HG02938 (cell line): Measurements from ENCODE around the gene SLC28A2.
"Not testable (repeated sequence)": the region's sequence is repeated elsewhere in the genome, so short reads cannot be mapped to it uniquely, and the experiment has no call there.

Experiments
- ATAC-seq: cut with Tn5 transposase; IDR thresholded peaks from one replicate; pipeline ENCODE4 v1.9.1; 2021; ENCODE audit warnings: mild to moderate bottlenecking, moderate library complexity; ENCODE audit not compliant: unreplicated experiment

SLC28A2 gene

GRCh38 chr15:45259796-45260195 is 7.8 kb downstream of the SLC28A2 start:
- ATAC-seq, result no peak

DNA sequence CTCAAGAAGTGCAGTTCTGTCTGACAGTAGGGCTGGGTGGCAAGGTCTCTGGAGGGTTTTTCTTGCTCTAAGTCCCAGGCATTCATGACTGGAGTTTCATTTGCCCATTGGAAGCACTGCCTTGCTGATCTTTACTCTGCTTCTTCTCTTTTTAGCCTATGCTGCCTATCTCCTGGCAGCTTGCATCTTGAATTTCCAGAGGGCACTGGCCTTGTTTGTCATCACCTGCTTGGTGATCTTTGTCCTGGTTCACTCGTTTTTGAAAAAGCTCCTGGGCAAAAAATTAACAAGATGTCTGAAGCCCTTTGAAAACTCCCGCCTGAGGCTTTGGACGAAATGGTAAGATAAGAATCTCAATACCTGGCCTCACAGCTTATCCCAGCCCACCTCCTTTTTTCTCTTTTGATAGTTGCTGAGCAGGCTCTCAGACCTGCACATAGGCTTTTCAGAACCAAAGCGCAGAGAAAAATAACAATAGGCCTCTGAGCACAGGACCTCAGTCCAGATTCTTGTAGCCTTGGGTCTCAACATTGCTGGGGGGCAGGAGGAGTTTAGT is 10.9 kb downstream of the SLC28A2 start:
- no peak for ATAC-seq

- no peak for ATAC-seq
Measured at GRCh38 chr15:45263854-45264253, 11.8 kb downstream of the SLC28A2 start.

DNA sequence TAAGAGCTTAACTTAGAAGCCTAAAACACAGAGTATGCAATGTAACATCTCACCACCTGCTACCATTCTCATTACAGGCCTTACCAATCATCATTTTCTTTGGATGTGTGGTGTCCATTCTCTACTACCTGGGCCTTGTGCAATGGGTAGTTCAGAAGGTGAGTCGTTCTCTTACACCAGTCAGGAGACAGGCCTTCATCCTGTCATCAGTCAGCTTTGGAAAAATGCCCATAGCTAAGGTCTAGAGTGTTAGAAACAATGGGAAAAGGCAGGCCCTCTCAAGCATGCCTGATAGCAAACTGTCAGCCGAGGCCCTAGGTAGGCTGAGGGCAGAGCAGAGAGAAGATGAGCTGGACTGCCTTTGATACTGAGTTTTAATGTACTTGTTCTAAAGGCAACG is 13.5 kb downstream of the SLC28A2 start:
- no peak for ATAC-seq

DNA sequence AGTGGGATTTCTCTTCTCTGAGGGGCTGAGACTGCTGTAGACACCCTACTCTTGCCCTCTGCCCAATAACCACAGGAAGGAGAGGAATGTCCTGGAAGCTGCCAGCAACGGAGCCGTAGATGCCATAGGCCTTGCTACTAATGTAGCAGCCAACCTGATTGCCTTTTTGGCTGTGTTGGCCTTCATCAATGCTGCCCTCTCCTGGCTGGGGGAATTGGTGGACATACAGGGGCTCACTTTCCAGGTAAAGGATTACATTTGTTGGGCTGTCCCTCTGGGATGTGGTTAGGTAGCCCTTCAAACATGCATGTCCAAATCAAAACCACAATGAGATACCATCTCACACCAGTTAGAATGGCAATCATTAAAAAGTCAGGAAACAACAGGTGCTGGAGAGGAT is 16.1 kb downstream of the SLC28A2 start:
- no peak for ATAC-seq

DNA sequence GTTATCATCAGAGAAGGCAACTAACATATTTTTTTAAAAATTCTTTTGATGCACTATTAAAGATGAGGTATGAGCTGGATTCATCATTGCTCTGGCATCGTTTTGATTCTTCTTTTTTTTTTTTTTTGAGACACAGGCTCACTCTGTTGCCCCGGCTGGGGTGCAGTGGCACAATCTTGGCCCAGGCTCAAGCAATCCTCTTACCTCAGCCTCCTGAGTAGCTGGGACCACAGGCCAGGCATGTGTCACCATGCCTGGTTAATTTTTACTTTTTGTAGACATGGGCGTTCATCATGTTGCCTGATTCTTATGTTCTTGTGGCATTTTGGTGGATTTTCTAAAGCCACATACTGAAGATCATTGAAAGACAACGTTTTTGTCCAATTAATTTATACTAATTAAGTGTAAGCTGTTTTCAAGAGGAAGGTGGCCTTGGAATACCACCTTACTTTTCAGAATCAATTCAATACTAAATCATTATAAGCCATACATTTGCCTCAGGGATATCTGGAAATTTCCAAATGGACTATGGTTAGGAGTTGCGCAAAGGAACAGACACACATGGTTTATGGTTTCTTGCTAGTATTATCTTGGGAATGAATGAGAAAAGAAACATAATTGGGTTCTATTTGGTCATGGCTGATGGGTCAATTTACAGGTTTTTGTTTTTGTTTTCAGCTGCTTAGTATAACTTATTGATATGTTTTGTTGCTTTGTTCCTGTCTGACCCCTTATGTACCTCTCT is 22.8 kb downstream of the SLC28A2 start:
- ATAC-seq, result no peak

DNA sequence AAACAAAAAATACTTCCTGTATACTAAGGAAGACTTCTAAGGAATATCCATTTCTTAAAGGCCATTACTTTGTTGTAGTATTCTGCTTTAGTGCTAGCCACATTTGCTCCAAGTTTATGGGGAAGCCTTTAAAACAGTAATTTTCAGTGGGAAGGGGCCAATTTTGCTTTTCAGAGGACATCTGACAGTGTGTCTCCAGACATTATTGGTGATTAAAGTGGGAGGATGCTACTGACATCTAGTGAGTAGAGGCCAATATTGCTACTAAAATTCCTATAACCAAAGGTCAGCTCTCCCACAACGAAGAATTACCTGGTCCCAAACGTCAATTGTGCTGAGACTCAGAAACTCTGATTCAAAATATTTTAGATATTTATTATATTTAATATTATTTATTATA is 24.8 kb downstream of the SLC28A2 start:
- no peak for ATAC-seq

GRCh38 chr15:45279024-45279698 is 27.1 kb downstream of the SLC28A2 start:
- peak; percentile 99 for ATAC-seq

- ATAC-seq, result no peak
Measured at GRCh38 chr15:45285413-45285812, 33.4 kb downstream of the SLC28A2 start.

DNA sequence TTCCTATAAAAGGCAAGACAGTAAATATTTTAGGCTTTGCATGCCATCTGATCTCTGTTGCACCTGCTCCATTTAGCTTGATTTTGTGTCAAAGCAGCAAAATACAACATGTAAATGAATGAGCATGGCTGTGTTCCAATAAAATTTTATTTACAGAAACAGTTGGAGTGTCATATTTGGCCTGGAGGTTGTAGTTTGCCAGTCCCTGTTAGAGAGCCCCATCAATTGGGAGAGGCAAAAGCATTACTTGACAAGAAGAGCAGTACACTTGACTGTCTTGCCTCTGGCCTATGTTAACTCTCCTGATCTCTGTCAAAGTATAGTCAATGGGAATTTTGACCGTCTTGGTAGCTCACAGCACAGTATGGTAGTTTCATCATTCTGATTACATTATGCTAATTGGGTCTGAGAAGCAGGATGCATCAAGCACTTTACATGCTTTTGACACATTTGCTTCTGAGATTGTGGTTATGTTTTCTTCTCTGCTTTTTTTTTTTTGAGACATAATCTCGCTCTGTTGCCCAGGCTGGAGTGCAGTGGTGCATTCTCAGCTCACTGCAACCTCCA is 35.4 kb downstream of the SLC28A2 start:
- ATAC-seq, result no peak

- ATAC-seq, result no peak
Measured at GRCh38 chr15:45288947-45289346, 36.9 kb downstream of the SLC28A2 start.

DNA sequence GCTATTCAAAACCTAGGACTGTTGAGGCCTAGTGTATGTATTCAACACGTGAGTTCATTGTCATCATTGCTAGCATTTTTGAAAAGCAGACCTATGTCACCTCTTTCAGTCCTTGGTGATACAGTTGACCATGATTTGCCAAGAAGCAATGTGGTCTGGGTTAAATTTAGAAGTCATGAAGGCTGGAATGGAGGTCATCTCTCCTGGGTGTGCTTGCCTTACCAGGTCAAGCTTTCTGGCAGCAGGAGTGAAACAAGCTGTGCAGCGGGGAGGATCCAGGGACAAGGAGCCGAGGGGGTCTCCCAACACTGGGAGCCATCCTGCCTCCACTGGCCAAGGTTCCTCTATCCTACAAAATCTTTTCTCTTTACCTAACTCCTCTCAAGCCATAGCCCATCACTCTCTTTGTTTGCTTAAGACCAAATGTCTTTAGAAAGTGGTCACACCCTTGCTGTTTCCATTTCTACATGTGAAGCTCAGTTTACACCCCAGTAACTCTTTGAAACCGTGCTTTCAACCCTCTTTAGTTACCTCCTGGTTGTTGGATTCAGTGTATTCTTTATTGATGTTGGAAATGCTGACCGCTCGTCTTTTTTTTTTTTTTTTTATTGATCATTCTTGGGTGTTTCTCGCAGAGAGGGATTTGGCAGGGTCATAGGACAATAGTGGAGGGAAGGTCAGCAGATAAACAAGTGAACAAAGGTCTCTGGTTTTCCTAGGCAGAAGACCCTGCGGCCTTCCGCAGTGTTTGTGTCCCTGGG is 40.0 kb downstream of the SLC28A2 start:
- no peak for ATAC-seq

DNA sequence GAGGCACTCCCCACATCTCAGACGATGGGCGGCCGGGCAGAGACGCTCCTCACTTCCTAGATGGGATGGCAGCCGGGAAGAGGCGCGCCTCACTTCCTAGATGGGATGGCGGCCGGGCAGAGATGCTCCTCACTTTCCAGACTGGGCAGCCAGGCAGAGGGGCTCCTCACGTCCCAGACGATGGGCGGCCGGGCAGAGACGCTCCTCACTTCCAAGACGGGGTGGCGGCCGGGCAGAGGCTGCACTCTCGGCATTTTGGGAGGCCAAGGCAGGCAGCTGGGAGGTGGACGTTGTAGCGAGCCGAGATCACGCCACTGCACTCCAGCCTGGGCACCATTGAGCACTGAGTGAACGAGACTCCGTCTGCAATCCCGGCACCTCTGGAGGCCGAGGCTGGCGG is 41.3 kb downstream of the SLC28A2 start:
- ATAC-seq, result not testable (repeated sequence)

GRCh38 chr15:45298964-45299378 is 46.9 kb downstream of the SLC28A2 start:
- not testable (repeated sequence) for ATAC-seq

GRCh38 chr15:45304711-45305110 is 52.7 kb downstream of the SLC28A2 start:
- ATAC-seq, result no peak

DNA sequence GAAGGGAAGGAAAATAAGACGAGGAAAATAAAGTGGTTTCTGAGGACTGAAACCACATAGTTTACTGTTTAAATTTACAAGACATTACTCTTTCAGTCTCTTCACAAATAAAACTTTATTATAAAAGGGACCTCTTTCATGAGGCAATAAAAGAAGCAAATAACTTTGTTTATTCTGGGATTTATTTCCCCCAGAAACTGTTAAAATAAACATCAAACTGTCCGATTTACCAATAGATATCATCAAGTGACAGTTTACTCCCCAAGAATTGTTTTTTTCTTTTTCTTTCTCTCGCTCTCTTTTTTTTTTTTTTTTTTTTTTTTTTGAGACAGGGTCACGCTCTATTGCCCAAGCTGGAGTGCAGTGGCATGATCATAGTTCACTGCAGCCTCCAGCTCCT is 54.1 kb downstream of the SLC28A2 start:
- no peak for ATAC-seq

DNA sequence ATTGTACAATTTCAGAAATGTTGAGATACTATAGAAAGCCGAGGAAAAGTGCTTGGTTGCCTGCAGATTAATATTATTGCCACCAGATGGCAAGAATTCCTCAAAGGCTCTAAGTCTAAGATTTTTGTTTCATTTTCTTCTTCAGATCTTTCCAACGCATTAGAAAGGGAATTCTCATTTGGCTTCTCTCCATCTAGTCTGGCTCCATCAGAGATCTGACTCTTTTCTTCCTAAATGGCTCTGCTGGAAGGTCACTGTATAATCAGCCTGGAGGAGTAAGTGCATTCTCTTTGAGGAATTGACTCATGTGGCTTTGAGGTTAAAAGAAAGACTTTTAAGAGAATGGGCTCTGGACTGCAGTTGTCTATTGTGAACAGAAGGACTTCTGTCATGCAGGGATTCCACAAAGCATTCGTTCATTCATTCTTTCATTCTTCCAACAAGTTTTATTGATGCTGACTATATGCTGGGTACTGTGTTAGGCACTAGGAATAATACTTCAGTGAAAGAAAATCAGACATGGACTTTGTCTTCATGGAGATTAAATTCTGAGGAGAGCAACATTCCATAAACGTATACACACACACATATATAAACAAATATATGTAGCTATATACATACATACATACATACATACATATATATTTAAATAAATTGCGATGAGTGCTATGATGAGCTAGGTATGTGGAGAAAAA is 55.3 kb downstream of the SLC28A2 start:
- no peak for ATAC-seq

- ATAC-seq, result not testable (repeated sequence)
Measured at GRCh38 chr15:45314117-45314516, 62.1 kb downstream of the SLC28A2 start.

DNA sequence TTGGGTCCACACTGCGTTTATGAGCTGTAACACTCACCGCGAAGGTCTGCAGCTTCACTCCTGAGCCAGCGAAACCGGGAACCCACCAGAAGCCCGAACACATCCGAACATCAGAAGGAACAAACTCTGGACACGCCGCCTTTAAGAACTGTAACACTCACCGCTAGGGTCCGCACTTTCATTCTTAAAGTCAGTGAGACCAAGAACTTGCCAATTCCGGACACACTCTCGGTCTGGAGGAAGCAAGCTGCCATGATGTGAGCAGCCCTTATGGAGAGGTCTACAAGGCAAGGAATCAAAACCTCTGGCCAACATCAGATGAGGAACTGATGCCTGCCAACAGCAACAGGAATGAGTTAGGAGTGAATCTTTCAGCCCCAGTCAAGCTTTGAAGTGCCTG is 62.9 kb downstream of the SLC28A2 start:
- ATAC-seq, result no peak

GRCh38 chr15:45319472-45320214 is 67.6 kb downstream of the SLC28A2 start:
- no peak for ATAC-seq
